HFFc6 (cell line): Measurements from ENCODE around the gene NLGN1. TPM values are rescaled to one million over a fixed set of nuclear protein-coding genes. Genes with fewer than 3 reads are reported as not detected.

Experiments used
- DNase-seq: peaks from one replicate; pipeline ENCODE4 v3.0.0-alpha.2; 2018
- H3K27ac Mint-ChIP-seq: 2 replicates; pipeline ENCODE4 v1.8.0; 2020; ENCODE audit warnings: mild to moderate bottlenecking, mixed read lengths
- H3K27me3 Mint-ChIP-seq: 2 replicates; pipeline ENCODE4 v1.8.0; 2021; ENCODE audit warnings: mild to moderate bottlenecking, moderate library complexity, mixed read lengths; ENCODE audit not compliant: insufficient read depth
- H3K36me3 Mint-ChIP-seq: 2 replicates; pipeline ENCODE4 v1.8.0; 2021; ENCODE audit warnings: low read depth, mixed read lengths
- H3K4me1 Mint-ChIP-seq: 2 replicates; pipeline ENCODE4 v1.8.0; 2020; ENCODE audit warnings: low read depth, mixed read lengths
- H3K4me3 Mint-ChIP-seq: 2 replicates; pipeline ENCODE4 v1.8.0; 2020; ENCODE audit warnings: mild to moderate bottlenecking, moderate library complexity, mixed read lengths
- H3K9me3 Mint-ChIP-seq: 2 replicates; pipeline ENCODE4 v1.8.0; 2020; ENCODE audit warnings: mild to moderate bottlenecking, mixed read lengths
- total RNA-seq, 6 experiments: library from RNA; stranded (reverse); fragmentation: NEBNext Ultra II Directional; extraction: Animal tissue kit (Norgen Biotek cat#: 25700); gene quantifications; 2 replicates in 1 of 6; 3 replicates in 5 of 6; pipeline ENCODE4 v1.2.3, GENCODE V29; 2021
- TF ChIP-seq, protein P1 (sequence below): fragments of 200-600 bp; sonication (generic); IDR thresholded peaks from 2 replicates; pipeline ENCODE4 v1.5.0; 2021; ENCODE audit warnings: antibody characterized with exemption, mild to moderate bottlenecking

NLGN1 gene
- total RNA-seq, 6 experiments from 2014 or later, result 10.0 to 17.2 (median 15.7) TPM

DNA sequence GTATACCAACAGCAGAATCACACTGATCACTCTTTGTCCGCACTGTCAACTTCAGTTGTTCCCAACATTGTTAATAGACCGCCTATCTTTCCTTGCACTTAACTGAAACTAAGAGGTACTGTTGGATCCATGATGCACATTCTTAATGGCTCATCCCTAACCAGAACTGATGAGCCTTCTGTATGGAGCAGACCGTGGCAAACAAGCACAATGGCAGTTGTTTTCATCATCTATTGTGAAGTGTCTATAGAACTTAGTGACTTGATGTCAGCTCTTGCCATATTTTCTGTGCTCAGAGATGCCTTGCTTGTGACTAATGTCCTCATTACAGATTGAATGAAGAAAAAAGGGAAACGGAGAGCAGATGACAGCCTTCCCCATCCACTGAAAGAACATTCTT is 347.4 kb downstream of the NLGN1 start:
- Mint-ChIP-seq H3K27me3 (peaks cover 3% of the 10 kb centered on the region), H3K36me3 (peaks cover 14% of the 10 kb centered on the region), H3K4me3 (peak overlapping the region; percentile 3; the same call in 1 of the 2 replicates), H3K4me1 (peaks cover 94% of the 10 kb centered on the region), H3K27ac (peak overlapping the region; percentile 67), H3K9me3 (peaks cover 4% of the 10 kb centered on the region; the same call in 1 of the 2 replicates)
- TF ChIP-seq, protein P1, sequence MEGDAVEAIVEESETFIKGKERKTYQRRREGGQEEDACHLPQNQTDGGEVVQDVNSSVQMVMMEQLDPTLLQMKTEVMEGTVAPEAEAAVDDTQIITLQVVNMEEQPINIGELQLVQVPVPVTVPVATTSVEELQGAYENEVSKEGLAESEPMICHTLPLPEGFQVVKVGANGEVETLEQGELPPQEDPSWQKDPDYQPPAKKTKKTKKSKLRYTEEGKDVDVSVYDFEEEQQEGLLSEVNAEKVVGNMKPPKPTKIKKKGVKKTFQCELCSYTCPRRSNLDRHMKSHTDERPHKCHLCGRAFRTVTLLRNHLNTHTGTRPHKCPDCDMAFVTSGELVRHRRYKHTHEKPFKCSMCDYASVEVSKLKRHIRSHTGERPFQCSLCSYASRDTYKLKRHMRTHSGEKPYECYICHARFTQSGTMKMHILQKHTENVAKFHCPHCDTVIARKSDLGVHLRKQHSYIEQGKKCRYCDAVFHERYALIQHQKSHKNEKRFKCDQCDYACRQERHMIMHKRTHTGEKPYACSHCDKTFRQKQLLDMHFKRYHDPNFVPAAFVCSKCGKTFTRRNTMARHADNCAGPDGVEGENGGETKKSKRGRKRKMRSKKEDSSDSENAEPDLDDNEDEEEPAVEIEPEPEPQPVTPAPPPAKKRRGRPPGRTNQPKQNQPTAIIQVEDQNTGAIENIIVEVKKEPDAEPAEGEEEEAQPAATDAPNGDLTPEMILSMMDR, result no peak
- DNase-seq, result no peak

DNA sequence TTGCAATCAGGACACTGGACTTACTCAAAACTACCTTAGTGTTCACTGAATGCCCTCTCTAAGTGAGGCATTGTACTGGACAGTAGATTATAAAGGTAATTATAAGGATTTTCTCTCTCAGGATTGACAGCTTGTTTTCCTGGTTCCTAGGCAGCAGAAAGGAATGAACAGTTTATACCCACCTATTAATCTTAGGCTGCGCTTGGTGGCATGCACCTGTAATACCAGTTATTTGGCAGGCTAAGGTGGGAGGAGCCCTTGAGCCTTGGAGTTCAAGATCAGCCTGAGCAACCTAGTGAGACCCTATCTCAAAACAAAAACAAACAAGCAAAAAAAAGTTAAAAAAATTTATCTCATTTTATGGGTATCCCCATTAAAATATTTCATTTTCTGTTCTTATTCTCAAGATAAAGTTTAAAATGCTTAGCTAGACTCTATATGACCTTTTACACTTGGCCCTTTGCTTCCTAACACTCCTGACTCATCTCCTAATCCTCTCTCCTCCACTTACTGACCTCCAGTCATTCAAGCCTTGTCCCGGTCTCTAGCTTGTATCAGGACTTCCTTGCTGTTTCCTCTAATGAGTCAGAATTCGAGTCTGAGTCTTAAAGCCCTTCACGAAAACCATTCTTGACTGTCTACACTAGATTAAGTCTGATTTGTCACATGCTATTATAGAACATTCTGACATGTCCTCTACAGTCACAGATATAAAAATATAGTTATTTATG is 348.6 kb downstream of the NLGN1 start:
- Mint-ChIP-seq H3K27me3 (peaks cover 3% of the 10 kb centered on the region), H3K27ac (peak overlapping the region; percentile 79), H3K4me3 (0 out of 2 replicates have a peak overlapping the region, but pooled peaks have one; percentile 7), H3K9me3 (no peaks in the 10 kb centered on the region), H3K4me1 (peaks cover 94% of the 10 kb centered on the region), H3K36me3 (peaks cover 8% of the 10 kb centered on the region; the same call in 1 of the 2 replicates)
- TF ChIP-seq, protein P1, result no peak
- DNase-seq, result peak; percentile 74

DNA sequence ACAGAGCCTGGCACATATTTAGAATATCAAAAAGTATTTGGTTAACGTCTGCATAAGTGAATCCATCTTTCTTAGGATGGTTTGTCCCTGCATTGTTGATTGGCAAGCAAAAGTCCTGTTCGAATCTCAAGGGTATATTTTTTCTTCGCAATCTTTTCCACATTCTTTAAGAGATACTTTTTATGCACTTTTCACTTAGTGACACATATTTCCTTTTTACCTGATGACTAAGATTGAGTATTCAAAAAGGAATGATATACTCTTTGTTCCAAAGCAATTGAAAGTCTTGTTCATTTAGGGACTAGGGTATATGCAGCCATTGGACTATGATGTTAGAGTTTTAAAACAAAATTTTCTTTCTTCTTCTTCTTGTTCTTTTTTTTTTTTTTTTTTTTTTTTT is 349.9 kb downstream of the NLGN1 start:
- peak; percentile 46 for DNase-seq
- Mint-ChIP-seq H3K9me3 (no peaks in the 10 kb centered on the region), H3K36me3 (peaks cover 8% of the 10 kb centered on the region; the same call in 1 of the 2 replicates), H3K27ac (peak overlapping the region; percentile 51; the same call in 1 of the 2 replicates), H3K4me1 (peaks cover 81% of the 10 kb centered on the region), H3K4me3 (peak overlapping the region; percentile 64; the same call in 1 of the 2 replicates), H3K27me3 (no peaks in the 10 kb centered on the region; the same call in 1 of the 2 replicates)
- TF ChIP-seq, protein P1, result no peak

DNA sequence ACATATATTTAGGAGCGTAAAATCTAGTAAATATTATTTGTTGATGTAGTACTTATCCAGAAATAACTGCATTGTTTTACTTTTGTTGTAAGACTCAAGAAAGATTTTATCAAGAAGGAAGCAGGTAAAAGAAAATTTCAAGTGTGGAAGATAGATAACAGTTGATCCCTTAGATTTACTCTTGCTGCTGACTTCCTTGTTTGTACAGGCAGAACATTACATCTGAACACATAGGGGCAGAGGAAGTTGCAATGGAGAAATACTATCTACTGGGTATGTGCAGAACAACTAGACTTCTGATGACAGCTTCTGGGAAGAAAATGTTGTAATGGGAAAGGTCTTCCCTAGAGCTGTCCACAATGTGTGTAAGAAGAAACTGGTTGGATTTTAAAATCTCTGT is 350.6 kb downstream of the NLGN1 start:
- DNase-seq, result no peak
- Mint-ChIP-seq H3K36me3 (peaks cover 8% of the 10 kb centered on the region; the same call in 1 of the 2 replicates), H3K27me3 (no peaks in the 10 kb centered on the region; the same call in 1 of the 2 replicates), H3K9me3 (no peaks in the 10 kb centered on the region), H3K4me3 (no peak overlapping the region), H3K27ac (peak overlapping the region; percentile 45; the same call in 1 of the 2 replicates), H3K4me1 (peaks cover 74% of the 10 kb centered on the region)
- TF ChIP-seq, protein P1, result no peak

DNA sequence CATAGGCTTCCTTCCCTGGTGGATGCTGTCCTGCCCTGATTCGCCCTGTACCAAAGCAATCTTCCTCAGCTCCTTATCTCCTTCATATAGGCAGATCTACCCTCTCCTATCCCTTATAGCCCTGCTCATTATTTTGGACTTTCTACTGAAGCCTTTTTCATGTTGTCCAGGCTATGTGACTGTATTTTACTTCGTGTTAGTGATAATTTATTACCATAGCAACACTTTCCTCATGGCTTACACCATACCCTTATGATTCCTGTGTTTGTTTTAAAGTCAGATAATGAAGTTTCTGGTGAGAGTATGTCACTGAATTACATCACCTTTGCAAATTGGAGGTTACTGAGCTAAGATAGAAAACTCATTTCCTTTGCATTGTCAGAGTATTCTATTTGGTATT is 352.6 kb downstream of the NLGN1 start:
- Mint-ChIP-seq H3K9me3 (no peaks in the 10 kb centered on the region), H3K4me3 (no peak overlapping the region; the same call in 1 of the 2 replicates), H3K27ac (peak overlapping the region; percentile 66), H3K4me1 (peaks cover 61% of the 10 kb centered on the region), H3K27me3 (no peaks in the 10 kb centered on the region; the same call in 1 of the 2 replicates), H3K36me3 (peaks cover 4% of the 10 kb centered on the region; the same call in 1 of the 2 replicates)
- peak; percentile 17 for DNase-seq
- TF ChIP-seq, protein P1, result no peak
